K562 (cell line): Measurements from ENCODE around the gene RABIF. TPM values are rescaled to one million over a fixed set of nuclear protein-coding genes. Genes with fewer than 3 reads are reported as not detected.

Experiments
- CBX1 ChIP-seq: sonication (generic); IDR thresholded peaks from 2 replicates; pipeline ENCODE4 v1.6.1; 2016; ENCODE audit warnings: antibody characterized with exemption, low read depth, mild to moderate bottlenecking
- CEBPB ChIP-seq: fragments of 450-650 bp; IDR thresholded peaks from 2 replicates; pipeline ENCODE4 v1.6.1; 2016; ENCODE audit warnings: missing genetic modification characterization, missing compliant biosample characterization
- FIP1L1 ChIP-seq: fragments of 200-400 bp; formaldehyde crosslinking; IDR thresholded peaks from 2 replicates; pipeline ENCODE4 v1.6.1; 2018; ENCODE audit warnings: mild to moderate bottlenecking, low read depth, low read length; ENCODE audit not compliant: poor library complexity, severe bottlenecking
- HIVEP1 ChIP-seq: fragments of 250-450 bp; sonication (Bioruptor Pico); IDR thresholded peaks from 2 replicates; pipeline ENCODE4 v1.4.0; 2020; ENCODE audit warnings: mild to moderate bottlenecking
- HMGN3 ChIP-seq: IDR thresholded peaks from 2 replicates; pipeline ENCODE4 v1.6.1; 2011; ENCODE audit warnings: borderline replicate concordance, low read depth, mild to moderate bottlenecking, mixed read lengths, low read length; ENCODE audit not compliant: insufficient read length; ENCODE audit errors: extremely low read depth
- HNRNPLL ChIP-seq: fragments of 200-400 bp; formaldehyde crosslinking; IDR thresholded peaks from 2 replicates; pipeline ENCODE4 v1.6.1; 2017; ENCODE audit warnings: low read length, low read depth, mild to moderate bottlenecking; ENCODE audit not compliant: poor library complexity, severe bottlenecking
- KDM1A ChIP-seq, 2 experiments: fragments of 450-650 bp; IDR thresholded peaks; 2 replicates each; pipeline ENCODE4 v1.6.1; 2016; ENCODE audit warnings: mild to moderate bottlenecking in 2 of 2
- KDM2B ChIP-seq: fragments of 250-450 bp; sonication (Bioruptor Pico); IDR thresholded peaks from 2 replicates; pipeline ENCODE4 v1.8.0; 2021; ENCODE audit warnings: mild to moderate bottlenecking, moderate library complexity
- KLF16 ChIP-seq: IDR thresholded peaks from 2 replicates; pipeline ENCODE4 v1.6.1; 2016; ENCODE audit warnings: antibody characterized with exemption
- L3MBTL2 ChIP-seq: fragments of 450-650 bp; IDR thresholded peaks from 2 replicates; pipeline ENCODE4 v1.6.1; 2016; ENCODE audit warnings: mild to moderate bottlenecking, moderate library complexity
- LCOR ChIP-seq: sonication (generic); formaldehyde crosslinking; IDR thresholded peaks from 2 replicates; pipeline ENCODE4 v1.8.0; 2022; ENCODE audit warnings: mild to moderate bottlenecking, missing genetic modification reagents
- MAZ ChIP-seq, 2 experiments: fragments of 450-650 bp in 1 of 2; sonication (generic) in 1 of 2; formaldehyde crosslinking; IDR thresholded peaks in 1 of 2; conservative IDR thresholded peaks in 1 of 2; 2 replicates each; pipeline versions ENCODE4 v1.4.0 to v1.5.0; 2020; ENCODE audit warnings: mild to moderate bottlenecking in 1 of 2, missing genetic modification reagents in 1 of 2
- MEF2A ChIP-seq: IDR thresholded peaks from 2 replicates; pipeline ENCODE4 v1.6.1; 2011; ENCODE audit warnings: low read depth, mild to moderate bottlenecking, low read length, moderate library complexity; ENCODE audit not compliant: control insufficient read depth
- NELFE ChIP-seq: IDR thresholded peaks from 2 replicates; pipeline ENCODE4 v1.6.1; 2011; ENCODE audit warnings: mild to moderate bottlenecking; ENCODE audit not compliant: insufficient read depth, insufficient read length
- NEUROD1 ChIP-seq: fragments of 150-350 bp; IDR thresholded peaks from 2 replicates; pipeline ENCODE4 v1.6.1; 2014; ENCODE audit warnings: borderline replicate concordance, low read length, low read depth; ENCODE audit not compliant: partially characterized antibody
- NR2C2 ChIP-seq, 2 experiments: fragments of 200-800 bp in 1 of 2; sonication (Bioruptor generic) in 1 of 2; sonication (generic) in 1 of 2; formaldehyde crosslinking in 1 of 2; IDR thresholded peaks; 2 replicates each; pipeline versions ENCODE4 v1.6.1 to v1.8.0; 2016 to 2022; ENCODE audit warnings: mild to moderate bottlenecking in 1 of 2, missing compliant biosample characterization in 1 of 2, missing genetic modification characterization in 1 of 2, missing genetic modification reagents in 1 of 2
- PRPF4 ChIP-seq: fragments of 200-400 bp; formaldehyde crosslinking; IDR thresholded peaks from one replicate; pipeline ENCODE4 v1.6.1; 2017; ENCODE audit warnings: low read length, low read depth, mild to moderate bottlenecking; ENCODE audit not compliant: insufficient read depth, poor library complexity, severe bottlenecking
- PTBP1 ChIP-seq: fragments of 200-400 bp; formaldehyde crosslinking; IDR thresholded peaks from 2 replicates; pipeline ENCODE4 v1.6.1; 2017; ENCODE audit warnings: low read depth, low read length
- RBM25 ChIP-seq: fragments of 200-400 bp; formaldehyde crosslinking; IDR thresholded peaks from 2 replicates; pipeline ENCODE4 v1.6.1; 2018; ENCODE audit warnings: low read length, low read depth, moderate library complexity; ENCODE audit not compliant: severe bottlenecking
- SP1 ChIP-seq: sonication (generic); formaldehyde crosslinking; IDR thresholded peaks from 2 replicates; pipeline ENCODE4 v1.8.1; 2022; ENCODE audit warnings: mild to moderate bottlenecking, missing genetic modification reagents
- ZBTB5 ChIP-seq: fragments of 450-650 bp; IDR thresholded peaks from 2 replicates; pipeline ENCODE4 v1.6.1; 2017; ENCODE audit warnings: antibody characterized with exemption
- ZFPM2 ChIP-seq: fragments of 250-450 bp; sonication (Bioruptor Pico); IDR thresholded peaks from 2 replicates; pipeline ENCODE4 v1.5.1; 2022; ENCODE audit warnings: mild to moderate bottlenecking
- ZNF277 ChIP-seq: fragments of 250-450 bp; sonication (Bioruptor Pico); IDR thresholded peaks from 2 replicates; pipeline ENCODE4 v1.8.0; 2022; ENCODE audit warnings: inconsistent platforms, mild to moderate bottlenecking, moderate library complexity, borderline replicate concordance
- ZNF511 ChIP-seq: sonication (generic); formaldehyde crosslinking; IDR thresholded peaks from 2 replicates; pipeline ENCODE4 v1.8.0; 2022; ENCODE audit warnings: mild to moderate bottlenecking, missing genetic modification reagents
- ZNF695 ChIP-seq: fragments of 450-650 bp; formaldehyde crosslinking; IDR thresholded peaks from 2 replicates; pipeline ENCODE4 v1.4.0; 2020; ENCODE audit warnings: mild to moderate bottlenecking, moderate library complexity
- polyA plus RNA-seq, 8 experiments: library from polyadenylated mRNA; depleted of rRNA in 4 of 8; stranded (reverse) in 5 of 8; unstranded in 3 of 8; fragments of >200 nt; fragmentation: Nextera tagmentation in 2 of 8; fragmentation: Illumina TruSeq in 1 of 8; extraction: Ambion mirVana in 2 of 8; extraction: Trizol in 1 of 8; gene quantifications; 2 replicates each; pipeline versions ENCODE4 v1.2.1 to v1.2.3, GENCODE V29; 2011 to 2014; ENCODE audit warnings: inconsistent platforms in 1 of 8, missing spikeins in 1 of 8
- total RNA-seq, 7 experiments: library from RNA; depleted of rRNA in 6 of 7; stranded (reverse); fragments of >200 nt in 6 of 7; fragmentation: Illumina TruSeq in 2 of 7; extraction: Trizol in 2 of 7; gene quantifications; 2 replicates each; pipeline versions ENCODE4 v1.2.1 to v1.2.3, GENCODE V29; 2011 to 2021; ENCODE audit warnings: low replicate concordance in 1 of 7

Gene RABIF
- total and polyA plus RNA-seq, 9 of the 15 experiments (the other 6 are each of a cell fraction or from before 2014, with no cell fraction given): 7.4 to 20.1 (median 11.0) TPM

GRCh38 chr1:202861420-202862132 is 27.4 kb downstream of the RABIF start (continued):
- peak; percentile 47; the same call in 1 of the 2 replicates for TF ChIP-seq ZNF511
- no peak for TF ChIP-seq NELFE
- peak; percentile 92 for TF ChIP-seq RBM25
- TF ChIP-seq ZBTB5: no peak
- no peak for TF ChIP-seq CBX1
- peak in 1 of 2 experiments; percentile 47; a peak in 2 of 4 replicates for TF ChIP-seq MAZ (CRISPR knock-in tag; conservative IDR thresholded peaks at IDR 0.05 in 1 of 2, IDR thresholded peaks at IDR 0.05 in 1 of 2)
- TF ChIP-seq PRPF4: no peak
- peak; percentile 65; the same call in 1 of the 2 replicates for TF ChIP-seq LCOR (CRISPR knock-in tag)
- peak; percentile 75 for TF ChIP-seq HMGN3
- TF ChIP-seq HNRNPLL: peak; percentile 20
- no peak for TF ChIP-seq ZFPM2 (CRISPR knock-in tag)
- peak; percentile 94 for TF ChIP-seq SP1 (CRISPR knock-in tag)
- TF ChIP-seq L3MBTL2: peak; percentile 46
- peak; percentile 95 for TF ChIP-seq CEBPB (tag)
- no peak for TF ChIP-seq HIVEP1
- no peak for TF ChIP-seq KLF16
- TF ChIP-seq KDM1A (IDR thresholded peaks at IDR 0.05): peak in 1 of 2 experiments; percentile 47; a peak in 1 of 4 replicates
- no peak for TF ChIP-seq ZNF695 (CRISPR knock-in tag)
- 0 out of 2 replicates have a peak, but pooled peaks have one; percentile 2 for TF ChIP-seq KDM2B (CRISPR knock-in tag)
- TF ChIP-seq MEF2A: no peak
- TF ChIP-seq NR2C2 (CRISPR knock-in tag; IDR thresholded peaks at IDR 0.05): no peak
- no peak for TF ChIP-seq NR2C2 (tag; IDR thresholded peaks at IDR 0.05)
- peak; percentile 18 for TF ChIP-seq FIP1L1
- TF ChIP-seq PTBP1: no peak
- peak; percentile 85 for TF ChIP-seq NEUROD1
- no peak for TF ChIP-seq ZNF277 (CRISPR knock-in tag)
